Measurements from ENCODE around the gene PAOX. TPM values are rescaled to one million over a fixed set of nuclear protein-coding genes. Genes with fewer than 3 reads are reported as not detected.
A peak's percentile ranks its signal among the peaks of the same experiment; 100 is the strongest.

Gene PAOX
- total RNA-seq, 1 experiment from 2014 or later, result 6.7 TPM

- POLR2A ChIA-PET, result no interaction called here
- peaks cover 9% of the 10 kb centered on the region for H3K4me1 Mint-ChIP-seq (ENCODE audit: low read depth, unreplicated experiment)
- Histone ChIP-seq H3K4me1 (peaks cover 3% of the 10 kb centered on the region; the same call in 1 of the 2 replicates), H3K4me3 (ENCODE audit: low read depth, low read length) (no peak overlapping the region), H3K9me3 (no peaks in the 10 kb centered on the region), H3K27me3 (replicated peaks; ENCODE audit: control insufficient read depth, insufficient read depth, low read length) (no peaks in the 10 kb centered on the region), H3K36me3 (ENCODE audit: control insufficient read depth, insufficient read depth, low read length) (no peaks in the 10 kb centered on the region)
- DNase-seq, result no peak
- CTCF ChIA-PET, result interaction anchor here (1.1 kb wide), 3 partner anchors 21 to 118 kb away, joined by 3 to 5 read pairs (median 4); no protein-coding TSS in a partner anchor
- intact Hi-C loops (cut with micrococcal nuclease; ENCODE audit: unreplicated experiment), result loop anchor here (1.0 to 5.0 kb wide), 2 partner anchors 81 to 168 kb away; no protein-coding TSS in a partner anchor
- no peak overlapping the region for H3K27ac Mint-ChIP-seq (ENCODE audit: unreplicated experiment)
- TF ChIP-seq, protein P1, sequence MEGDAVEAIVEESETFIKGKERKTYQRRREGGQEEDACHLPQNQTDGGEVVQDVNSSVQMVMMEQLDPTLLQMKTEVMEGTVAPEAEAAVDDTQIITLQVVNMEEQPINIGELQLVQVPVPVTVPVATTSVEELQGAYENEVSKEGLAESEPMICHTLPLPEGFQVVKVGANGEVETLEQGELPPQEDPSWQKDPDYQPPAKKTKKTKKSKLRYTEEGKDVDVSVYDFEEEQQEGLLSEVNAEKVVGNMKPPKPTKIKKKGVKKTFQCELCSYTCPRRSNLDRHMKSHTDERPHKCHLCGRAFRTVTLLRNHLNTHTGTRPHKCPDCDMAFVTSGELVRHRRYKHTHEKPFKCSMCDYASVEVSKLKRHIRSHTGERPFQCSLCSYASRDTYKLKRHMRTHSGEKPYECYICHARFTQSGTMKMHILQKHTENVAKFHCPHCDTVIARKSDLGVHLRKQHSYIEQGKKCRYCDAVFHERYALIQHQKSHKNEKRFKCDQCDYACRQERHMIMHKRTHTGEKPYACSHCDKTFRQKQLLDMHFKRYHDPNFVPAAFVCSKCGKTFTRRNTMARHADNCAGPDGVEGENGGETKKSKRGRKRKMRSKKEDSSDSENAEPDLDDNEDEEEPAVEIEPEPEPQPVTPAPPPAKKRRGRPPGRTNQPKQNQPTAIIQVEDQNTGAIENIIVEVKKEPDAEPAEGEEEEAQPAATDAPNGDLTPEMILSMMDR (IDR thresholded peaks at IDR 0.05; ENCODE audit: insufficient read depth in 1 of 2, low read depth in 1 of 2, low read length in 1 of 2, severe bottlenecking in 1 of 2, unreplicated experiment in 1 of 2), result no peak
- H3K4me3 Mint-ChIP-seq (ENCODE audit: unreplicated experiment), result no peak overlapping the region
- H3K27me3 Mint-ChIP-seq (ENCODE audit: insufficient read depth, unreplicated experiment), result peaks cover 4% of the 10 kb centered on the region
- no peaks in the 10 kb centered on the region for H3K36me3 Mint-ChIP-seq (ENCODE audit: insufficient read depth, unreplicated experiment)
- no TSS peak for BruUV-seq (replicated peaks)
- peaks cover 8% of the 10 kb centered on the region for H3K9me3 Mint-ChIP-seq (ENCODE audit: unreplicated experiment)
Observed at GRCh38 chr10:133439517-133440461, 60.7 kb downstream of the PAOX start.

GRCh38 chr10:133440633-133441285 is 61.7 kb downstream of the PAOX start:
- POLR2A ChIA-PET, result no interaction called here
- Histone ChIP-seq H3K36me3 (ENCODE audit: control insufficient read depth, insufficient read depth, low read length) (no peaks in the 10 kb centered on the region), H3K27me3 (replicated peaks; ENCODE audit: control insufficient read depth, insufficient read depth, low read length) (no peaks in the 10 kb centered on the region), H3K9me3 (no peaks in the 10 kb centered on the region), H3K4me1 (peaks cover 3% of the 10 kb centered on the region; the same call in 1 of the 2 replicates), H3K4me3 (ENCODE audit: low read depth, low read length) (no peak overlapping the region)
- peaks cover 9% of the 10 kb centered on the region for H3K4me1 Mint-ChIP-seq (ENCODE audit: low read depth, unreplicated experiment)
- no TSS peak for BruUV-seq (replicated peaks)
- H3K4me3 Mint-ChIP-seq (ENCODE audit: unreplicated experiment), result no peak overlapping the region
- CTCF ChIA-PET, result no interaction called here
- intact Hi-C loops (cut with micrococcal nuclease; ENCODE audit: unreplicated experiment), result no loop called here
- TF ChIP-seq, protein P1 (IDR thresholded peaks at IDR 0.05; ENCODE audit: insufficient read depth in 1 of 2, low read depth in 1 of 2, low read length in 1 of 2, severe bottlenecking in 1 of 2, unreplicated experiment in 1 of 2), result no peak
- DNase-seq, result no peak
- H3K36me3 Mint-ChIP-seq (ENCODE audit: insufficient read depth, unreplicated experiment), result no peaks in the 10 kb centered on the region
- H3K27ac Mint-ChIP-seq (ENCODE audit: unreplicated experiment), result no peak overlapping the region
- peaks cover 1% of the 10 kb centered on the region for H3K9me3 Mint-ChIP-seq (ENCODE audit: unreplicated experiment)
- peaks cover 4% of the 10 kb centered on the region for H3K27me3 Mint-ChIP-seq (ENCODE audit: insufficient read depth, unreplicated experiment)

Small RNAs within 50 kb of the gene (microRNA-seq; reads per million reads assigned to microRNA genes)
- 19.3 reads per million, percentile 56 among the genes with 10 or more reads in this experiment for gene MIR3944

Other genes with a start within 250 kb of the PAOX start
- 1.5 and 3.2 TPM in 2 replicates for gene KNDC1, start 219.0 kb upstream of the PAOX start, total RNA-seq (2022)
- not detected in 2 replicates for gene UTF1, start 149.0 kb upstream of the PAOX start, total RNA-seq (2022)
- gene VENTX, start 141.4 kb upstream of the PAOX start, total RNA-seq (2022), result 0.12 TPM in 1 of 2 replicates, not detected in the other
- gene ADAM8, start 102.4 kb upstream of the PAOX start, total RNA-seq (2022), result 13.4 and 16.8 TPM in 2 replicates
- gene TUBGCP2, start 70.4 kb upstream of the PAOX start, total RNA-seq (2022), result 92.2 and 93.3 TPM in 2 replicates
- 98.5 and 112 TPM in 2 replicates for gene ZNF511, start 70.3 kb upstream of the PAOX start, total RNA-seq (2022)
- gene CALY, start 42.4 kb upstream of the PAOX start, total RNA-seq (2022), result not detected in 2 replicates
- 0.34 TPM in 1 of 2 replicates, not detected in the other for gene PRAP1, start 31.9 kb upstream of the PAOX start, total RNA-seq (2022)
- gene FUOM, start 21.2 kb upstream of the PAOX start, total RNA-seq (2022), result 108 and 119 TPM in 2 replicates
- 232 and 247 TPM in 2 replicates for gene ECHS1, start 5.9 kb upstream of the PAOX start, total RNA-seq (2022)
- 111 and 113 TPM in 2 replicates for gene MTG1, start 14.9 kb downstream of the PAOX start, total RNA-seq (2022)
- not detected in 2 replicates for gene SPRN, start 45.4 kb downstream of the PAOX start, total RNA-seq (2022)
- 0.70 and 0.73 TPM in 2 replicates for gene SCART1, start 74.7 kb downstream of the PAOX start, total RNA-seq (2022)
- gene CYP2E1, start 148.1 kb downstream of the PAOX start, total RNA-seq (2022), result 0.23 TPM in 1 of 2 replicates, not detected in the other
- gene SYCE1, start 186.3 kb downstream of the PAOX start, total RNA-seq (2022), result not detected in 2 replicates
- gene FRG2B, start 247.5 kb downstream of the PAOX start, total RNA-seq (2022), result not detected in 2 replicates